PC-9 (cell line): ENCODE measurements around the gene NCAPH2. TPM values are rescaled to one million over a fixed set of nuclear protein-coding genes. Genes with fewer than 3 reads are reported as not detected.
A peak's percentile ranks its signal among the peaks of the same experiment; 100 is the strongest.

ENCODE experiments used
- BruUV-seq: library from RNA; stranded (reverse); fragments of 400-500 nt; replicated peaks from 2 replicates; lab custom pipeline; 2021; lab: Mats Ljungman, UMichigan
- CTCF ChIA-PET: fragments of 300-600 bp; sonication (Branson Sonifier 250); formaldehyde crosslinking; loops from one replicate; lab custom pipeline; 2022; ENCODE audit warnings: antibody characterized with exemption; lab: Charles Lee
- POLR2A ChIA-PET: fragments of 300-600 bp; sonication (Branson Sonifier 250); formaldehyde crosslinking; loops from one replicate; lab custom pipeline; 2022; ENCODE audit warnings: antibody characterized with exemption; ENCODE audit not compliant: unreplicated experiment; lab: Charles Lee
- DNase-seq, 2 experiments: peaks; one replicate each; pipeline versions ENCODE4 v3.0.0 to v3.0.0-alpha.2; 2015 to 2022; ENCODE audit warnings: mixed read lengths in 1 of 2
- H2AFZ ChIP-seq: fragments of 200-600 bp; sonication (generic); 2 replicates; pipeline ENCODE4 v1.8.1; 2017; ENCODE audit warnings: antibody characterized with exemption
- H3F3A ChIP-seq: fragments of 200-600 bp; sonication (generic); 2 replicates; pipeline ENCODE4 v1.8.1; 2017; ENCODE audit warnings: antibody characterized with exemption, mild to moderate bottlenecking, low read depth; ENCODE audit not compliant: insufficient read depth
- H3K27ac ChIP-seq: fragments of 200-600 bp; sonication (generic); 2 replicates; pipeline ENCODE4 v1.6.1; 2016; ENCODE audit warnings: mixed run types
- H3K27me3 ChIP-seq: fragments of 200-600 bp; sonication (generic); 2 replicates; pipeline ENCODE4 v1.6.1; 2016; ENCODE audit warnings: low read depth, mixed run types; ENCODE audit not compliant: insufficient read depth
- H3K36me3 ChIP-seq: fragments of 200-600 bp; sonication (generic); 2 replicates; pipeline ENCODE4 v1.6.1; 2016; ENCODE audit warnings: low read depth, mixed run types
- H3K4me1 ChIP-seq: fragments of 200-600 bp; sonication (generic); replicated peaks from 2 replicates; pipeline ENCODE4 v1.6.1; 2016; ENCODE audit warnings: mixed run types; ENCODE audit not compliant: insufficient read depth
- H3K4me2 ChIP-seq: fragments of 200-600 bp; sonication (generic); 2 replicates; pipeline ENCODE4 v1.6.1; 2017; ENCODE audit warnings: mixed run types
- H3K4me3 ChIP-seq: fragments of 200-600 bp; sonication (generic); 2 replicates; pipeline ENCODE4 v1.6.1; 2016; ENCODE audit warnings: mixed run types
- H3K79me2 ChIP-seq: fragments of 200-600 bp; sonication (generic); 2 replicates; pipeline ENCODE4 v1.6.1; 2017; ENCODE audit warnings: low read depth, mixed run types
- H3K9me2 ChIP-seq: fragments of 200-600 bp; sonication (generic); 2 replicates; pipeline ENCODE4 v1.8.1; 2017; ENCODE audit warnings: mild to moderate bottlenecking; ENCODE audit not compliant: insufficient read depth
- H3K9me3 ChIP-seq: fragments of 200-600 bp; sonication (generic); 2 replicates; pipeline ENCODE4 v1.8.1; 2016; ENCODE audit warnings: low read depth; ENCODE audit not compliant: insufficient read depth
- H4K20me1 ChIP-seq: fragments of 200-600 bp; sonication (generic); 2 replicates; pipeline ENCODE4 v1.8.1; 2017; ENCODE audit not compliant: insufficient read depth
- CTCF ChIP-seq: fragments of 200-600 bp; sonication (generic); conservative IDR thresholded peaks from 2 replicates; pipeline ENCODE4 v1.6.1; 2017; ENCODE audit warnings: mixed run types, antibody characterized with exemption, mild to moderate bottlenecking, moderate library complexity
- EZH2 ChIP-seq: fragments of 200-600 bp; sonication (generic); IDR thresholded peaks from 2 replicates; pipeline ENCODE4 v1.8.0; 2017; ENCODE audit warnings: antibody characterized with exemption, low read depth
- intact Hi-C: fragments of 100-400 bp; cut with micrococcal nuclease; formaldehyde crosslinking; loops from one replicate; pipeline ENCODE4 v1.10.0; 2022; ENCODE audit not compliant: unreplicated experiment
- total RNA-seq: library from RNA; stranded (reverse); gene quantifications from 2 replicates; pipeline ENCODE4 v1.2.3, GENCODE V29; 2021

Gene NCAPH2
- total RNA-seq, 1 experiment from 2014 or later = 58.8 TPM

GRCh38 chr22:50522806-50523438 is 14.9 kb downstream of the NCAPH2 start:
- H3K4me3 ChIP-seq = no peak overlapping the region
- H3K27ac ChIP-seq = no peak overlapping the region
- no peak for DNase-seq
- intact Hi-C loops = no loop called here
- H3K79me2 ChIP-seq = peaks cover 23% of the 10 kb centered on the region
- H4K20me1 ChIP-seq = peaks cover 24% of the 10 kb centered on the region
- no peak for TF ChIP-seq CTCF
- no peak for TF ChIP-seq EZH2
- BruUV-seq = no TSS peak
- no peak overlapping the region for H2AFZ ChIP-seq
- peaks cover 40% of the 10 kb centered on the region for H3F3A ChIP-seq
- no peaks in the 10 kb centered on the region for H3K9me2 ChIP-seq
- ChIA-PET CTCF (no interaction called here), POLR2A (no interaction called here)
- no peaks in the 10 kb centered on the region for H3K27me3 ChIP-seq
- no peaks in the 10 kb centered on the region for H3K9me3 ChIP-seq
- H3K36me3 ChIP-seq = peaks cover 22% of the 10 kb centered on the region
- peaks cover 22% of the 10 kb centered on the region for H3K4me1 ChIP-seq
- H3K4me2 ChIP-seq = no peak overlapping the region

- H3K36me3 ChIP-seq = peaks cover 16% of the 10 kb centered on the region
- H3K4me2 ChIP-seq = peak overlapping the region; percentile 94; the same call in 1 of the 2 replicates
- CTCF ChIA-PET = no interaction called here
- no peak for DNase-seq
- peaks cover 45% of the 10 kb centered on the region for H3F3A ChIP-seq
- no TSS peak for BruUV-seq
- H3K27ac ChIP-seq = no peak overlapping the region
- no peaks in the 10 kb centered on the region for H3K9me3 ChIP-seq
- TF ChIP-seq CTCF (no peak), EZH2 (no peak)
- H3K4me3 ChIP-seq = no peak overlapping the region
- H3K79me2 ChIP-seq = peaks cover 23% of the 10 kb centered on the region
- POLR2A ChIA-PET = no interaction called here
- H2AFZ ChIP-seq = no peak overlapping the region
- H3K4me1 ChIP-seq = peaks cover 23% of the 10 kb centered on the region
- no peaks in the 10 kb centered on the region for H3K9me2 ChIP-seq
- intact Hi-C loops = no loop called here
- no peaks in the 10 kb centered on the region for H3K27me3 ChIP-seq
- peaks cover 24% of the 10 kb centered on the region for H4K20me1 ChIP-seq
Measured at GRCh38 chr22:50523458-50523805, 15.4 kb downstream of the NCAPH2 start.

- Histone ChIP-seq H4K20me1 (peaks cover 24% of the 10 kb centered on the region), H3K79me2 (peaks cover 23% of the 10 kb centered on the region), H3F3A (peaks cover 51% of the 10 kb centered on the region), H3K27me3 (no peaks in the 10 kb centered on the region), H3K4me3 (peak overlapping the region; percentile 96), H3K36me3 (peaks cover 13% of the 10 kb centered on the region), H3K27ac (peak overlapping the region; percentile 56; the same call in 1 of the 2 replicates), H2AFZ (no peak overlapping the region), H3K9me3 (no peaks in the 10 kb centered on the region), H3K4me1 (peaks cover 23% of the 10 kb centered on the region), H3K4me2 (peak overlapping the region; percentile 94), H3K9me2 (no peaks in the 10 kb centered on the region)
- POLR2A ChIA-PET = no interaction called here
- peak in 1 of 2 experiments; percentile 28 for DNase-seq
- CTCF ChIA-PET = interaction anchor here (2.6 kb wide), 1 partner anchor 39 kb away, joined by 14 read pairs; the partner anchor contains the start of gene SYCE3
- TSS peak; percentile 37 for BruUV-seq
- intact Hi-C loops = loop anchor here (2.0 kb wide), 1 partner anchor 15 kb away; the partner anchor contains the start of gene NCAPH2
- TF ChIP-seq EZH2 (no peak), CTCF (no peak)
Measured at GRCh38 chr22:50523806-50524675, 16.0 kb downstream of the NCAPH2 start.
